HG03175 (cell line): ENCODE measurements around the gene GRPEL1.

ENCODE experiments used
- ATAC-seq: cut with Tn5 transposase; IDR thresholded peaks from one replicate; pipeline ENCODE4 v1.9.1; 2021; ENCODE audit warnings: mild to moderate bottlenecking, moderate library complexity; ENCODE audit not compliant: unreplicated experiment

The GRPEL1 gene

DNA sequence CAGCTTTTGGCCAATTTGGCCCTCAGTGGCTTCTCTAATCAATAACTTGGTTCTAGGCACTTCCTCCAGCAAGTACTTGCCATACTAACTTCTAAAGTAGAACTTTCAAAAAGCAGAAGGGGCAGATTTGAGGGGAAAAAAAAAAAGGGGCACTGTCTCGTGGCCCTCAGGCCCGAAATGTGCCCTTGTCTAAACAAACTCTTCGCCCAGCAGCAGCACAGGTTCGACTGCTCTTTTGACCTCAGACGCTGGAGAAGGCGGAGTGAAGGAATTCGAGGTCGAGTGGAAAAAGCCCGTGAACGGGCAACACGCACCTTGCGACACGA, 775 bp downstream of the GRPEL1 start:
- ATAC-seq, result no peak

DNA sequence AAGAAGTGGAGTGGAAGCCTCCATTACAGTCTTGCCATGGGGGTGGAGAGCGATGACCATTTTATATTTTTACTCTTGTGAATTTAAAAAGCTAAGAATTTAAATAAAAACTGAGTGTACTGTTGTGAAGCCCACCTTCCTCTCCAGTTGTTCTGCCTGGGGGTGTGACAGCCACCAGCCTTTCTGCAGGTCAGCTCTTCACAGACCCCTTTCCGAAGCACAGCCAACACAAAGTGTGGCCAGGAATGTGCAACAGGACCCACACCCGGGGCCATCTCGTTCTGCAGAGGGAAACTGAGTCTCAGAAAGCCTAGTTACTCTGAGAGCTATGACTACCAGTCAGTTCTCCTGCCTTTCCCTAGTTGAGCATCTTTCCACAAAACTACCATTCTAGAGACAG, 1.4 kb downstream of the GRPEL1 start:
- ATAC-seq, result no peak

DNA sequence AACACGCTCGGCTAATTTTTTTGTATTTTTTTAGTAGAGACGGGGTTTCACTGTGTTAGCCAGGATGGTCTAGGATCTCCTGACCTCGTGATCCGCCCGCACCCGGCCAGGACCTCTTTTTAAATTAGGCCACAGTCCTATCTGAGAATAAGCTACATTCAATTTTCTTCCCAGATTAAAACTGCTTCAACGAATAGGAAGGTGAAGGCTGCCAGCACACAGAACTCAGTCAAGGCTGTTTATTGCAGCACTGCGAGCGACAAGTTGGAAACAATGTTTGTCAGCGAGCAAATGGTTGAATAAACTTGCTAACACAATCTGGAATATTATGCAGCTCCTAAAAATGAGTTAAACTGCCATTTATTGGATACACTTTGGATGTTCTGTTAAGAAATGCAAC, 1.9 kb downstream of the GRPEL1 start:
- ATAC-seq, result no peak

DNA sequence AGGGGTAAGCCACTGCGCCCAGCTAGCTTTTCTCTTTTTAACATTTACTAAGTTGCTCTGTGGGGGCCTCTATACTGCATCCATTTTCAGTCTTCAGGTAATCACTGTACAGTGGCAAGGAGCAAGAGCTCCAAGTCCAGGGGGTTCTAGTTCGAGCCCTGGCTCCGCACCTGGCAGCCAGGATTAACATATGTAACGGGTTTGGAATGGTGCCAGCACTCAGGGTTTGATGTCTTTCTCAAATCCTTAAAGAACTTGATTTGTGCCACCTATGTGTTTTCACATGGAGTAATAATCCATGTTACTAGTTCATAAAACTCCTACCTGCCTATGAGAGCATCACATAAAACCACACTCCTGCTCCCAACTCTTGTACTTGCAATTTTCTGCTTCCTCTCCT, 4.5 kb downstream of the GRPEL1 start:
- no peak for ATAC-seq

DNA sequence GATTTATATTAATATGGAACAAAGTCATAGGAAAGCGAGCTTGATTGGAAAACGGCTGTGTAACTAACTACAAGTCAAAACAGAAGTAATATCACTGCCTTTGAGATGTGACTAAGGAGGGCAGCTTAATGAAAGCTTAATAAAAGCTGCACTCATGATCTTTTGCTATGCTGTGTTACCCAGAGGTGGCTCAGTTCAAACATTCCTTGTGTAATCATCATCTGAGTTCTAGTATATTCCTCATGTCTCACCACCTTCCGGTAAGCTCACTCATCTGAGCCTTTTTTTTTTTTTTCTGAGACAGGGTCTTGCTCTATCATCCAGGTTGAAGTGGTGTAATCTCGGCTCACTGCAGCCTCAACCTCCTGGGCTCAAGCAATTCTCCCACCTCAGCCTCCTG, 5.0 kb downstream of the GRPEL1 start:
- ATAC-seq, result no peak

DNA sequence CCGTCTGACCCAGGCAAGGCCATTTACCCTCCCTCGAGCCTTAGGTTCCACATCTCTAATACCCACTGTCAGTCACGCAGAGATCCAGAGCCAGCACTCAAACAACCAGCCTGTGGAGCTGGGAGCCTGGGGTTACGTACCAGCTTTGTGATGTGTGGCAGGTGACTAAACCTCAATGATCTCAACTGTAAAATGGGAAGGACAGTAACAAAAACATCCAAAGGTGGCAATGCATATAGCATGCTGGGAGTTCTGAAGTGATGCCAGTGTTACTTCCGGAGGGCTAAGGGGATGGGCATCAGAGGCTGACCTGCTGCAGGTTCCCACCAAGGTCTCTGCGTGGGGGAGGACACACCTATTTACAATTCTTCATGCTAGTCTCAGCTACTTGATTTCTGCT, 6.0 kb downstream of the GRPEL1 start:
- ATAC-seq, result no peak

DNA sequence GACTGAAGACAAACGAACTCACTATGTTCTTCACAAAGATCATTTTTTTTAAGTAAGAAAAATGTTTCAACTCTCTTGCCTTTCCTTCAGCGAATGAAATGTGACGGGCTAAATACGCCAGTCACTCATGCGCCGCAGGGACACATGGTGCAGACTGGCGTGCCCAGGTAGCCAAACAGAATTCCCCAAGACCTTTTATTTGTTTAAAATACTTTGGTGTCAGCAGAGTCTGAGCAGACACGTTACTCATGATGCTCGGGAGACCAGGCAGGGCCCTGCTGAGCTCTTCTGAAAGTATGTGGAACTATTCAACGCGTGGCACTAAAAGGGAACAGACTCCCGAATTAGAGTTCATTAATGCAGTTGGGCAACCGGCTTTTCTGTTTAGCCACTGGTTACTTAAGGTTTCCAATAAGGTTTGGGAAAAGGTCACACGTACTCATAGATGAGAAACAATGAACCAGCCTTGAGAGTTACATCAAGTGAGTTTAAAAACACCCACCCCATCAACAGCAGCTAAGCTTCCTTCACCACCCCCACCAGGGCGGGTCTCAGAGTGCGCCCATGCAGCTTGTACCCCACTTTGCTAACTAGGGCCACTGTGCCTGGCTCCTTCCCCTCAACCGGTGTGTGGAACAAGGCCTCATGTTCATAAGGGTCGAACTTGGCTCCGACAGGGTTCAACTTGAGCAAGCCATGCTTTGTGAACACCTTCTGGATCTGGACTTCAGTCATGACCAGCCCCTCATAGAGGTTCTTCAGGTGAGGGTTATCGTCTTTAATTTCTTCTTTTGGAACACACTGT, 7.3 kb downstream of the GRPEL1 start:
- no peak for ATAC-seq

DNA sequence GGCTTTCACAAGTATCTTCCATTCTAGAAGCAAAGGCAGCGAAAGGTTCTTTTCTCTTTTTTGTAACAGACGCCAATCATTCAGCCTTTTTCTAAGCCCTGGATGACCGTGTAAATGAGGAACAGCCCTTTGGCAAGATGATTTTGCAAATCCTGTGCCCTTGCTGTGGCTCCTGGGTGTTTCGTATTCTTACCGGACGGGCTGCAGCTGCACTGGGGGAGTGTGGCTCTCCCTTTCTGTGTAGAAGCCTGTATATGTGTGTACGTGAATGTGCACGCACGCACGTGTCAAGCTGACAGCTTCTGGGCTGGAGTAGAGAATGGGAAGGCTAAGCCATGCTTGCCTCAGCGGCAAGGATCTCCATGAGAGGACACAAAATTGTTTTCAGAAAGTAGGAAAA, 8.2 kb downstream of the GRPEL1 start:
- no peak for ATAC-seq

DNA sequence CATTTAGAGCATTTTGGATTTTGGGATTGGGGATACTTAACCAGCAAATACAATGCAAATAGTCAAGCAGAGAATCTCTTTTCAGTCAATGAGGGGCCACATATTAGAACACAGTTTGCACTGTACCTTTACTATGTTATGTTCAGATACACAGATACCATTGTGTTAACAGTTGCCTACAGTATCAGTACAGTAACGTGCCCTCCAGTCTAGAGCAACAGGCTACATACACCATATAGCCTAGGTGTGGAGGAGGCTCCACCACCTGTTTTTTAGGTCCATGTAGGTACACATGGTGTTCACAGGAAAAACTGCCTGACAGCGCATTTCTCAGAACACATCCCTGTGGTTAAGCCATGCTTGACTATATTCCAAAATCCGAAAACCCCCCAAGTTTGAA, 9.1 kb downstream of the GRPEL1 start:
- ATAC-seq, result no peak

DNA sequence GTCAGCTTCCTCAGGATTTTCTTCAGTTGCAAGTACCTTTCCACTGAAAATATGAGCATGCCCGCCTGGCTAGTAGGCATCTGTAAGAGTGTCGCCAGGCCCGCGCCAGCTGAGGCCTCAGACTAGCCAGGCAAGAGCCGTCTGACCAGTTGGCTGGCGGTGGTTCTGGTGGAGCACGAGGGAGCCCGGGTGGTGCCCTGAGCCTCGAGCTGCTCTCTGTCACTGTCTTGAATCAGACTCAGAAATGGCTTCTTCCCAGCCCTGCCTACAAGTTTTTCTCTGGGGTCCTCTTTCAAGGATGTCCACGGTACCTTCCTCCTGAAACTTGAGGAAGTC, 11.9 kb downstream of the GRPEL1 start:
- ATAC-seq, result no peak

DNA sequence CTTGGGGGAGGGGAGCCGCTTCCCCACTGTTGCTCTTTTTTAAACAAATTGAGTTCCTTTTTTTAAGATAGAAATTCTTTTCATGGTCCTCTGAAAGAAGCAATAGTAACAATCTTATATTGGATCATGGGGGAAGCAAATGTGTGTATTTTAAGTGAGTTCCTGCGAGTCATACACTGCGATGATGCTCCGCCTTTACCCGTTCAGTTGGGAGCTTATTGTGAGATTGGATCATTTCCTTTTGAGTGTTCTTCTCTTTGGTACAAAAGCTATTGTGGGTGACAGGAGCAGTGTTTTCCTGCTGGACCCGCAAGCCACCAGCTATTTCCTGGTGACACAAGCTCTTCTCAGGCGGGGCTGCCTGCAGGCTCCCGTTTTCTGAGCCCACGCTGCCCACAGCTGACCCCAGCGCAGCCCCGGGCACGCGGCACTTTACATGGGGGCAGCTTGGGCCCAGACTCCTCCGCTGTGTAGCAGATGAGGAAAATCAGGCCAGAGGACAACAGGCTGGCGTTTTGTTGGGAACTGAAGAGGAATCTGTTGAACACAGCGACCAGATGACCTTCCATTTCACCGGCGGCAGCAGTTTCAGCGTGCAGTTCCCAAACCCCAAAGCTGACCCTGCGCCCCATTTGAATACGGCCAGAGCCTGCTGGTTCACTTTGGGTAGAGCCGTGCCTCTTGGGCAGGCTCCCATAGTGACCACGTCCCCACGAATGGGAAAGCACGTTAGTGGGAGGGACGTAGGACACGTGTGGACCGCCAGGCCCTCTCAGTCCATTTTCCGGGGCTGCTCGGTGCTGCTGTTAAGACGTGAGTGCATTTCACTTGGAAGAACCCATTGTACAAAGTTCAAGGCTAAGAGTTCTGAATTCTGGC, 12.5 kb downstream of the GRPEL1 start:
- no peak for ATAC-seq

DNA sequence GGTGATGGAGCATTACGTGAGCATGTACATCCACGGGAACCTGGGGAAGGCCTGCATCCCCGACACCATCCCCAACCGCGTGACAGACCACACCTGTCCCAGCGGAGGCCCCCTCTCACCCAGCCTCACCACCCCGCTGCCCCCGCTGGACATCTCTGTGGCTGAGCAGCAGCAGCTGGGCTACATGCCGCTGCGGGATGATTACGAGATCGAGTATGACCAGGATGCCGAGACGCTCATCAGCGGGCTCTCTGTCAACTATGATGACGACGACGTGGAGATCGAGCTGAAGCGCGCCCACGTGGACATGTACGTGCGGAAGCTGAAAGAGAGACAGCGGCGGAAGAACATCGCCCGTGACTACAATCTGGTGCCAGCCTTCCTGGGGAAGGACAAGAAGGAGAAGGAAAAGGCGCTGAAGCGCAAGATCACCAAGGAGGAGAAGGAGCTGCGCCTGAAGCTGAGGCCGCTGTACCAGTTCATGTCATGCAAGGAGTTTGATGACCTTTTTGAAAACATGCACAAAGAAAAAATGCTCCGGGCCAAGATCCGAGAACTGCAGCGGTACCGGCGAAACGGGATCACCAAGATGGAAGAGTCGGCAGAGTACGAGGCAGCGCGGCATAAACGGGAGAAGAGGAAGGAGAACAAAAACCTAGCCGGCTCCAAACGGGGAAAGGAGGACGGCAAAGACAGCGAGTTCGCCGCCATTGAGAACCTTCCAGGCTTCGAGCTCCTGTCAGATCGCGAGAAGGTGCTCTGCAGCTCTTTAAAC, 13.6 kb downstream of the GRPEL1 start:
- no peak for ATAC-seq

DNA sequence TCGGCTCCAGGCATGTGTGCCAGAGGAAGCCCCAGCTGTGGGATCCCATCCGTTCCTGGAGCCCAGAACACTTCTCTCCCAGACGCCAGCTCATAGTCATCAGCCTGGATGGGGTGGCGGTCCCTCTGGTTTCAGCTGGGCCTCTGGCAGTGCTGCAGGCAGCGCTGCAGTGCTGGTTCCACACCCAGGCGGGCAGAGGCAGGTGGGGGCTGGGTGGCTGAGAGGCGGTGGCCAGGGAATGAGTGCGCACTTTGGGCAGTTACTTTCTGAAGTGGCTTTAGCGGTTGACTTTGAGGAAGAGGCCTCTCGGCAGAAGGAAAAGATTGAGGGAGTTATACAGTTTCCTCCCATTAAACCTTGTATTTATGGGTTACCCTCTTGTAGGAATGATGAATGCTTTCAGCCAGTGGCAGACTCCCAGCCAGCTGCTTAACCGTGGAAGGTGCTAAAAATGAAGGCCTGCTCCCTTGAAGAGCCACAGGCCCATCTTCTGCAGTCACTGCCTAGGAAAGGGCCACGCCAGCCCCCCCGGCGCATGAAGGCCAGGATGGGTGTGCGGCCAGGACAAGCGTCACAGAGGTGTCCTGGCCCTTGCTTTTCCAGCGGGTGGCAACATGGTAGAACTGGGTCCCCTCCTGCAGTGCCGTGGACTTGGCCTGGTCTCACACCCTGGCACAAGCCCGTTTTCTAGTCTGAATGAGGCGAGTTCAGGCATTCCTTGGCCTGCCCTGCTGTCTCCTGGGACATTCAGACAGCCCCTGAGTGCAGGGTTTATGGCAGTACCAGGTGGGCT, 14.7 kb downstream of the GRPEL1 start:
- no peak for ATAC-seq

DNA sequence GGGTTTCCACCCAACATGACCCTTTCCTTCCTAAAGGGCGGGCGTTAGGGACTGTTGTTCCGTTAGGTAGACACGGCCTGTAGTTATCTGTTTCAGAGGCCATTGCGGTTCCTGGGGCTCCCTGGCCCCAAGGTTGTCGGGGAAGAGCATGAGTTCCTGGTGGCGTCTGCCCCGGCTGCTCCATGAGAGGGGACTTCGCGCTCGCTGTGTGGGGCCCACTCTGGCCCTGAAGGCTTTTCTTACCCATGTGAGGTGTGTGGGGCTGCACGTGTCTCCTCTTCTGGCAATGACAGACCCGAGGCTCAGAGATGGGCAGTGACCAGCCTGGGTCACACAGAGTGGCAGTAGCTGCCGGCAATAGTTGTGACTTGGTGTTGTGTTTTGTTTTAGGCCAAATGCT, 15.6 kb downstream of the GRPEL1 start:
- no peak for ATAC-seq

DNA sequence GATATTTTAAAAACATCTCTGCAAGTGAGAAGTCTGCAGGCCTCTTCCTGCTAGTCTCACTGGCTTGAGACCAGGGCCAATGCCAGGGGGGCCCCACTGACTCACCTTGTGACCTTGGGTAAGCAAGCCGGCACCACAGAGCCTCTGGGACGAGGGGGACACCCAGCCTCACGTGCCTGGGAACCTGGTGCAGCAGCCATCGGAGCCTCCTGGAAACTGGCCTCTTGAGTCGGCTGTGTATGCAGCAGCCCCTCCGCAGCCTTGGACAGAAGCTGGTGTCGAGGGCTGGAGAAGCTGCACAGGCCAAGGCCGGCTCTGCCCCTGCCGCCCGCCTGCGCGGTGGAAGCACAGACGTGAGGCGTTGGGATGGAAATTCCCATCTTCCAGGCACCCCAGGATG, 16.0 kb downstream of the GRPEL1 start:
- ATAC-seq, result no peak

DNA sequence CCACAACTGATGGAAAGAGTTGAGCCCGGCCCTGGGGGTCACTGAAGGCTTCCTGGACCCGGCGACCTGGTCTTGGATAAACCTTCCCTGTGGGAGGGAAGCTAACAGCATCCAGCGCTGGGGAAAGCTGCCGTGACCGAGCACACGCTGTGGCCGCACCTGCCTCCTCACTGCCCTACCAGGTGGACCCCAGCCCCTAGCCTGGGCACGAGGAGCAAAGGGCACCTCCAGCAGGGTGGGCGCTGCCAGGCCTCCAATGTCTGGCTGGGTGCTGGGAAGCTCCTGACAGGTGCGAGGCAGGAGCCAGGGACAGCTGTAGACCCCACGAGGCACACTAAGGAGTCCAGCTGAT, 16.7 kb downstream of the GRPEL1 start:
- no peak for ATAC-seq

DNA sequence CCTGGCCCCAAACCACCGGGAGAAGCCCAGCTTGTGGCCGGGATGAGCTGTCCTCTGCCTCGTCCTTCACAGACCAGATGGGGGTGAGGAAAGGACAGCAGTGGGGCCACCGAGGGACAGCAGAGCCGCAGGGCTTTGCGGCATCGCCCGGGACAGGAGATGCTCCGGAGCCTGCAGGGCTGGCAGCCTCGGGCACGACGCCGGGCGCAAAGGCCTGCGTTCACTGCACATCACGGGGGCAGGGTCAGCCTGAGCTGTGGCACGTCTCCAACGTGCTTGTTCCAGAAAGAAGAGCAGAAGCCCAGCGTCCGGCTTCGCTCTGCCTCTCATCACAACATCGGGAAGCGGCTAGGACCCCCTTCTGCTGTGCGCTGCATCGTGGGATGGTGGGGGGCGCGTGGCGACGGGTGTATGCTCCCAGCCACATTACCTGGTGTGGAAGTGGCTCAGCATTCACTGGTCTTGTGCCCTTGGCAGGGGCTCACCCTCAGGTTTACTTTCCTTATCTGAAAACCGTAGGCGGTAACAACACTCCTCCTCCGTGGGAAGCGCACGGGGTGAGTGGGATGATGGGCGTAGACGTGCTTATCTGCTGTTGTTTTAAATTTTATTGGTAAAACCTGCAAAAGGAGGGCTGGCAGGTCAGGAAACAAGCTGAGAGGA, 17.3 kb downstream of the GRPEL1 start:
- no peak for ATAC-seq

DNA sequence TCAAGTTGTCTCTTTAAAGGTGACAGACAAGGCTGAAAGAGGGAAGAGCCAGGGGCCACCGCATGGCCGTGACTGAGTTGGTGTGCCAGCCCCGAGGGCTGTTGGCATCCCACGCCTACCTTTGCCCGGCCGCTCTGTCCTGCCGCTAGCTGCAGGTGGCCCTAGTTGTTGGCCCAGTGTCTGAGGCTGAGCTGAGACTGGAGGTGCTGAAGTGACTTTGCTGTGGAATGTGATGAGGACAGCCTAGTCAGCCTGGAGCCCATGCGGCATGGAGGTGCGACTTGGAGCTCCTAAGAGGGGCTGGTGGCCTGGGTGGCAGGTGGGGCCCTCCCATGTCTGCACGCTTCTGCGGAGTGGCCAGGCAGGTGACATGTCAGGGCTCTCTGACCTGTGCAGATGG, 18.1 kb downstream of the GRPEL1 start:
- ATAC-seq, result no peak

DNA sequence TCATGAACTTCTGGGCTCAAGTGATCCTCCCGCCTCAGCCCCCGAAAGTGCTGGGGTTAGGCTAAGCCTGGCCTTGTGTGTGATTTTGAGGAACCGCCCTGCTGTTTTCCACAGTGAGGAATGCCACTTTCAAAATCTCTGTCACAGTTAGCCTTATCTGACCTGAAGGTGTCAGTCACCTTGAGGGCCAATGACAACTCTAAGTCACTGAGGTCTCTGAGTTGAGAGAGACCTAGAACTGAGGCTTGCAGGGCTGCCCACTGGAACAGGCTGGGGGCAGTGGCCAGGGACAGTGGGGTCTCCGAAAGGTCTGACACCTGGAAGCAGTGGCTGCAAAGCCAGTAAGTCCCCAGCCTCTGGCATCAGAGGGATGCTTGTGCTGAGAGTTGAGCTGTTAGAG, 18.6 kb downstream of the GRPEL1 start:
- no peak for ATAC-seq

DNA sequence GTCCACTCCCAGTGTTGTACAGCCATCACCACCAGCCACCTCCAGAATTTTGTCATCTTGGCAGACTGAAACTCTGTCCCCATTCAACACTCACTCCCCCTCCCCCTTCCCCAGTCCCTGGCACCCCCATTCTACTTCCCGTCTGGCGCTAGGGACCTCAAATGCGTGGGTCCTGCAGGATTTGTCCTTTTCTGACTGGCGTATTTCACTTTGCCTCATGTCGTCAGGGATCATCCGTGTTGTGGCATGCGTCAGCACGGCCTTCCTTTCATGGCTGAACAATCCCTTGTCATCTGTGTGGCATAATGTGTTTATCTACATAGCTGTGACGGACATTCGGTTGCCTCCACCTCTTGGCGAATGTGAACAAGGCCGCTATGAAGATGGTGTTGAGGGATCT, 19.2 kb downstream of the GRPEL1 start:
- no peak for ATAC-seq

DNA sequence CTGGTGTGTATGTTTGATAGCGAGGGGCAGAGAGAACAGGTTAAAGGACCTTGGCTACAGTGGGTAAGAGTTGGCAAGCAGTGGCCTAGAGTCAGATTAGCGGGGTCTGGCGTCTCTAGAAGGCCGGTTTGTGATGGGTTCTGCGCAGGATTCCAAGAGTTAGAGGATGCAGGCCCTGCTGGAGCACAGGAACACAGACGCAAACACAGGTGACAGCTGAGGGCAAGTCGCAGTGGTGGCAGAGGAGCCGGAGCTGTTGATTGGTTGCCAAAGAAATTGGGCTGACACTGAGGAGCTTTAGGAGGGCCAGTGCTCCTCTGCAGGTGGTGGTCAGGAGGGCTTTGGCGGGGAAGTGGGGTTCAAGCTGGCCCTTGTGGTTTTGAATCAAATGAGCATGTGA, 20.9 kb downstream of the GRPEL1 start:
- no peak for ATAC-seq
